Ishikawa (cell line): ENCODE data around the gene KAT2B.

Experiments
- CREB1 ChIP-seq: IDR thresholded peaks from 2 replicates; pipeline ENCODE4 v1.6.1; 2012; ENCODE audit warnings: low read depth
- FOXM1 ChIP-seq: IDR thresholded peaks from 2 replicates; pipeline ENCODE4 v1.6.1; 2012; ENCODE audit warnings: low read depth, borderline replicate concordance
- REST ChIP-seq: IDR thresholded peaks from 2 replicates; pipeline ENCODE4 v1.6.1; 2012; ENCODE audit warnings: low read depth, mild to moderate bottlenecking
- TAF1 ChIP-seq: IDR thresholded peaks from 2 replicates; pipeline ENCODE4 v1.6.1; 2012; ENCODE audit warnings: low read depth, mild to moderate bottlenecking
- YY1 ChIP-seq: IDR thresholded peaks from 2 replicates; pipeline ENCODE4 v1.6.1; 2012; ENCODE audit warnings: low read depth

DNA sequence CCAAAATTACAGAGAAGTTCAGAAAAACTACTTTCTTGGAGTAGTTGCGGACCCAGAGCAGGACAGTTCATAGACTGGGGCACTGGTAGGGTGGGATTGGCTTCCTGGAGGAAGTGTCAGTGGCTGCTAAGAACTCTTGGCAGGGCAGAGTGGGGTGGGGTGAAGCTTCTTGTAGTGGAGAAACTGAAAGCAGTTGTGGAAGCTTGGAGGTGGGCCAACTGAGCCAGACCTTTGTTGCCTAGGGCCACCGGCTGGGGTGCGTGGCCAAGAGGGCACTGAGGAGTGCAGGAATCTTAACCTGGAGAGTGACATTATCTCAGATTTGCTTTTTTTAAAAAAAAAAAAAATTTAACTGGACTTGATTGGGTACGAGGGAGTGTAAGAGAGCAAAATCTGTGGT lies 3.1 kb downstream of the KAT2B start:
- no peak for TF ChIP-seq FOXM1
- no peak for TF ChIP-seq CREB1
- no peak for TF ChIP-seq REST
- TF ChIP-seq TAF1 = no peak
- no peak for TF ChIP-seq YY1
